Measurements from ENCODE around the gene CXCL1.

Gene CXCL1

DNA sequence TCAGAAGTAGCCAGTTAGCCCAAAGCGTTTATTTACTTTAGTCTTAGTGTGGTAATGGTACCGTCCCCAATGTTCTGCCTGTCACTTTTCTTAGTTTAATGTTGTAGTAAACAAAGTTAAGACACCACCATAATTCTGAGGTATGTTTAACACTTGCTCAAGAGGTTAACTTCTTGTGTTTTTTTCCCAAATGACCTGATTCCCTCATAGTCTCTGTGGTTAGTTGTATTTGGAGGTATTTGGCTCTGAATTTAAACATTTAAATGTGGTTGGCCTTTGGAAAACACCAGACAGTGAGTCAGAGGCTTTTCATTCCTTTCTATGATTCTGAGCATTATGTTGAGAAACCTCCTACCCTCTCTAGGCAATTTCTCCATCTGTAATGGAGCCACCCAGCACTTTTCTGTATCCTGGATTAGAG is 47.9 kb downstream of the CXCL1 start:
- no peak for DNase-seq (ENCODE audit: low read depth in 2 of 2)

DNA sequence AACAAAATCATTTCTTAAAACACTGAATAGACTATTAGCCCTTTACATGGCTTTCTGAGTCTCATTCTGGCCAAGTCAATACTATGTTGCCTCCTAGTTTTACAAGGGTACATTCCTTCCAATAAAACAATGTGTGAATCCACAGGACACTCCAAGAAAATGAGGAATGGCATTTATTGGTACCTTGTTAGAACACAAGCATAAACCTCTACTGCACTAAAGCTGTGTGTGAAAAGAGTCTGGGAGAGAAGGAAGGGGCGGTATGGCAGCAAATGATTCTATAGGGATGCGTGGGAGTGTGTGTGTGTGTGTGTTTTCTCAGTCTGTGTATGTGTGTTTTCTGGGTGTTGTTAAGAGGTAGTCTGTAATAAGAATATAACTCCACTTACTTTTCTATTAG is 48.9 kb downstream of the CXCL1 start:
- DNase-seq (ENCODE audit: low read depth in 2 of 2): no peak

GRCh38 chr4:73919691-73920090 is 50.5 kb downstream of the CXCL1 start:
- no peak for DNase-seq (ENCODE audit: low read depth in 2 of 2)
